SKM-1 treated with dmso at 0.1 percent for 144 hours (cell line): ENCODE results near the gene ZBTB14.
A peak's percentile ranks its signal among the peaks of the same experiment; 100 is the strongest.

Experiments
- DNase-seq: peaks from one replicate; lab custom pipeline; 2025; ENCODE audit not compliant: unreplicated experiment; lab: John Stamatoyannopoulos, UW

ZBTB14 gene

GRCh38 chr18:5295231-5295920, at the start of gene ZBTB14:
ZBTB14 (minus strand) TSS chr18:5295726; CDS start chr18:5293246, 2,480 bp downstream.
- DNase-seq = no peak

- no peak for DNase-seq
Measured at GRCh38 chr18:5339202-5339834, 43.8 kb upstream of the ZBTB14 start.

- no peak for DNase-seq
Measured at GRCh38 chr18:5334456-5335075, 39.0 kb upstream of the ZBTB14 start.

- no peak for DNase-seq
Measured at GRCh38 chr18:5318061-5318700, 22.7 kb upstream of the ZBTB14 start.

- DNase-seq = peak; percentile 52
Measured at GRCh38 chr18:5317186-5317585, 21.7 kb upstream of the ZBTB14 start.

GRCh38 chr18:5315838-5316237, 20.3 kb upstream of the ZBTB14 start:
- DNase-seq = no peak

GRCh38 chr18:5311301-5311989, 15.9 kb upstream of the ZBTB14 start:
- DNase-seq = no peak

- DNase-seq = peak; percentile 62
Measured at GRCh38 chr18:5309888-5310470, 14.5 kb upstream of the ZBTB14 start.

GRCh38 chr18:5305835-5306234, 10.3 kb upstream of the ZBTB14 start:
- DNase-seq = no peak

- DNase-seq = no peak
Measured at GRCh38 chr18:5304232-5304631, 8.7 kb upstream of the ZBTB14 start.

- DNase-seq = no peak
Measured at GRCh38 chr18:5303636-5304035, 8.1 kb upstream of the ZBTB14 start.

- no peak for DNase-seq
Measured at GRCh38 chr18:5302606-5303005, 7.1 kb upstream of the ZBTB14 start.

GRCh38 chr18:5300476-5301010, 5.0 kb upstream of the ZBTB14 start:
- no peak for DNase-seq

GRCh38 chr18:5298156-5298852, 2.8 kb upstream of the ZBTB14 start:
- DNase-seq = no peak

GRCh38 chr18:5297597-5297996, 2.1 kb upstream of the ZBTB14 start:
- no peak for DNase-seq

- DNase-seq = peak; percentile 47
Measured at GRCh38 chr18:5296706-5297320, 1.3 kb upstream of the ZBTB14 start.

- DNase-seq = peak; percentile 93
Measured at GRCh38 chr18:5295981-5296705, 617 bp upstream of the ZBTB14 start.

GRCh38 chr18:5294457-5295230, 882 bp downstream of the ZBTB14 start:
- peak; percentile 51 for DNase-seq
